ENCODE results near the gene MOB4.

- TF ChIP-seq, protein P1, sequence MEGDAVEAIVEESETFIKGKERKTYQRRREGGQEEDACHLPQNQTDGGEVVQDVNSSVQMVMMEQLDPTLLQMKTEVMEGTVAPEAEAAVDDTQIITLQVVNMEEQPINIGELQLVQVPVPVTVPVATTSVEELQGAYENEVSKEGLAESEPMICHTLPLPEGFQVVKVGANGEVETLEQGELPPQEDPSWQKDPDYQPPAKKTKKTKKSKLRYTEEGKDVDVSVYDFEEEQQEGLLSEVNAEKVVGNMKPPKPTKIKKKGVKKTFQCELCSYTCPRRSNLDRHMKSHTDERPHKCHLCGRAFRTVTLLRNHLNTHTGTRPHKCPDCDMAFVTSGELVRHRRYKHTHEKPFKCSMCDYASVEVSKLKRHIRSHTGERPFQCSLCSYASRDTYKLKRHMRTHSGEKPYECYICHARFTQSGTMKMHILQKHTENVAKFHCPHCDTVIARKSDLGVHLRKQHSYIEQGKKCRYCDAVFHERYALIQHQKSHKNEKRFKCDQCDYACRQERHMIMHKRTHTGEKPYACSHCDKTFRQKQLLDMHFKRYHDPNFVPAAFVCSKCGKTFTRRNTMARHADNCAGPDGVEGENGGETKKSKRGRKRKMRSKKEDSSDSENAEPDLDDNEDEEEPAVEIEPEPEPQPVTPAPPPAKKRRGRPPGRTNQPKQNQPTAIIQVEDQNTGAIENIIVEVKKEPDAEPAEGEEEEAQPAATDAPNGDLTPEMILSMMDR (IDR thresholded peaks at IDR 0.05 in 4 of 5, conservative IDR thresholded peaks at IDR 0.05 in 1 of 5): no peak
- no peak for TF ChIP-seq POLR2A (IDR thresholded peaks at IDR 0.05)
These were observed 75.6 kb downstream of the MOB4 start for GRCh38 chr2:197591339-197592072.

Measured in gastrocnemius medialis (tissue), 4 donors.